Ovary (tissue), 3 donors: ENCODE data around the gene BIN1.

Source experiments
- CTCF ChIP-seq, 3 donors: fragments of 450-650 bp in 2 of 3; fragments of 200-600 bp in 1 of 3; IDR thresholded peaks; one replicate each; pipeline versions ENCODE4 v1.5.1 to v1.8.0; 2016 to 2022; ENCODE audit warnings: antibody characterized with exemption in 3 of 3, mild to moderate bottlenecking in 1 of 3
- POLR2A ChIP-seq: fragments of 450-650 bp; IDR thresholded peaks from one replicate; pipeline ENCODE4 v1.6.1; 2017; ENCODE audit warnings: antibody characterized with exemption, mild to moderate bottlenecking, moderate library complexity
- donor health status: DM: no; HTN: no; CAD: no.

GRCh38 chr2:127107622-127107999, 657 bp upstream of the BIN1 start:
- TF ChIP-seq CTCF (IDR thresholded peaks at IDR 0.05) (no peak), POLR2A (no peak)
